ENCODE measurements around the gene ZPBP.
A peak's percentile ranks its signal among the peaks of the same experiment; 100 is the strongest.

The ZPBP gene, protein sequence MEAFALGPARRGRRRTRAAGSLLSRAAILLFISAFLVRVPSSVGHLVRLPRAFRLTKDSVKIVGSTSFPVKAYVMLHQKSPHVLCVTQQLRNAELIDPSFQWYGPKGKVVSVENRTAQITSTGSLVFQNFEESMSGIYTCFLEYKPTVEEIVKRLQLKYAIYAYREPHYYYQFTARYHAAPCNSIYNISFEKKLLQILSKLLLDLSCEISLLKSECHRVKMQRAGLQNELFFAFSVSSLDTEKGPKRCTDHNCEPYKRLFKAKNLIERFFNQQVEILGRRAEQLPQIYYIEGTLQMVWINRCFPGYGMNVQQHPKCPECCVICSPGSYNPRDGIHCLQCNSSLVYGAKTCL

DNA sequence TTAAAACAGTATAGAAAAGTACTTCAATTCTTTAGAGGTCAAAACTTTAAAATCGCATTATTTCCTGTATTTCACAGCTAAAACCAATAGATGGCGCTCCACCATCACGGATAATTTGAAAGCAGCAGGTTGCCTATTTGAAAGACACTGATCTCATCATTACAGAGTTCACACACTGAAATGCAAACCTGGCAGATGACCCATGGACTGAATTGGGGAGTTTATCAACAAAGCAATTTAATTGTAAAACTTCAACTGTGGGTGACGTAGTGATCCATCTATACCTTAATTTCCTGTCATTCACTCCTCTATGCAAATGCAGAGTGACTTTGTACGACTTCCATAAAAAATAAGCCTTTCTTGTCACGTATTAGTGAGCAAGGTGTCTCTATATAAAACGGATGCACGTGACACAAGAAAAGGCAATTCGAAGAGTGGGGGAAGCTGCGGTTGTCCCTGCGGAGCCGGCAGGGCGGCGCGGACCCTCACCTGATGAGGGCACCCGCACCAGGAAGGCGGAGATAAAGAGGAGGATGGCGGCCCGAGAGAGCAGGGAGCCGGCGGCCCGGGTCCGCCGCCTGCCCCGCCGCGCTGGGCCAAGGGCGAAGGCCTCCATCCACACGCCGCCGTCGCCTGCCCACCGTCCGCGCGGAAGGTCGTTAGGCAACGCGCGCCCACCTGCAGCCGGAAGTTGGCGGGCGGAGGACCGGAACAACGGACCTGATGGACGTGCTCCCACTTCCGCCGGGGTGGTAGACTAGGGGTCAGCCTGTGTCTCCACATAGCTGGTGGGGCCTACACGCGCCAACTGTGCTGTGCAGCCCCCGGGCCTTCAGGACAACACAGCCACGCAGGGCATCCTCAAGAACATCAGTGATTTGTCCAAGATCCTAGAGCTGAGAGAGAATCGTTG, at the start of gene ZPBP:
Gene ZPBP, minus strand, starts transcription at position 668 of the 913 bp plus-strand sequence. Its CDS starts 52 bp downstream, at position 616.
- H3K27ac ChIP-seq, result peak within 1 kb of the TSS; percentile 35; the same call in 1 of the 2 replicates
- TF ChIP-seq, protein P1, sequence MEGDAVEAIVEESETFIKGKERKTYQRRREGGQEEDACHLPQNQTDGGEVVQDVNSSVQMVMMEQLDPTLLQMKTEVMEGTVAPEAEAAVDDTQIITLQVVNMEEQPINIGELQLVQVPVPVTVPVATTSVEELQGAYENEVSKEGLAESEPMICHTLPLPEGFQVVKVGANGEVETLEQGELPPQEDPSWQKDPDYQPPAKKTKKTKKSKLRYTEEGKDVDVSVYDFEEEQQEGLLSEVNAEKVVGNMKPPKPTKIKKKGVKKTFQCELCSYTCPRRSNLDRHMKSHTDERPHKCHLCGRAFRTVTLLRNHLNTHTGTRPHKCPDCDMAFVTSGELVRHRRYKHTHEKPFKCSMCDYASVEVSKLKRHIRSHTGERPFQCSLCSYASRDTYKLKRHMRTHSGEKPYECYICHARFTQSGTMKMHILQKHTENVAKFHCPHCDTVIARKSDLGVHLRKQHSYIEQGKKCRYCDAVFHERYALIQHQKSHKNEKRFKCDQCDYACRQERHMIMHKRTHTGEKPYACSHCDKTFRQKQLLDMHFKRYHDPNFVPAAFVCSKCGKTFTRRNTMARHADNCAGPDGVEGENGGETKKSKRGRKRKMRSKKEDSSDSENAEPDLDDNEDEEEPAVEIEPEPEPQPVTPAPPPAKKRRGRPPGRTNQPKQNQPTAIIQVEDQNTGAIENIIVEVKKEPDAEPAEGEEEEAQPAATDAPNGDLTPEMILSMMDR (conservative IDR thresholded peaks at IDR 0.05), result peak; percentile 89

DNA sequence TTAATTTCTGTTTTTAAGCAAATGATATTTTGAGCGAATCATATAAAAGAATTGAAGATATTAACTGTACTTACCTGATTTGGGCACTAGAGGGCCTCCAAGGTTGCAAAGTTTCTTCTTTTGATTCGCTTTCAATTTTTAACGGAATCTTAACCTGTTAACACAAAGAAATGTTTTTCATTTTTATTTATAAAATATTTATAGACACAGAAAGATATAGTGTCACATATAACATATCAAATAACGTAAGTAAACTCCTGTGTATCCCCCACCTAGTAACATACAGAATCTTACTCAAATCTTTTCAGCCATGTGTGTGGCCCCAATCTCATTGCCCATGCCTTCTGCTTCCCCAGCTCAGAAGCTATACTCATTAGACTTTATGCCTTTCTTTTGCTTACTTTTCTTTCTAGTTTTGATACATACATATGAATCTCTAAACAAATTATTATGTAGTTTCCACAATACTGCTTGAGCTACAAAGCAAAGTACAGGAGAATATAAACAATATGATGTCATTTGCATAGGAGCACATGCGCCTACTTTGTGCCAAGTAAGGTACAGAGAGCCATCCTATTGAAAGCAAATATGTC, 49.5 kb upstream of the ZPBP start:
- TF ChIP-seq, protein P1 (conservative IDR thresholded peaks at IDR 0.05), result peak; percentile 87

DNA sequence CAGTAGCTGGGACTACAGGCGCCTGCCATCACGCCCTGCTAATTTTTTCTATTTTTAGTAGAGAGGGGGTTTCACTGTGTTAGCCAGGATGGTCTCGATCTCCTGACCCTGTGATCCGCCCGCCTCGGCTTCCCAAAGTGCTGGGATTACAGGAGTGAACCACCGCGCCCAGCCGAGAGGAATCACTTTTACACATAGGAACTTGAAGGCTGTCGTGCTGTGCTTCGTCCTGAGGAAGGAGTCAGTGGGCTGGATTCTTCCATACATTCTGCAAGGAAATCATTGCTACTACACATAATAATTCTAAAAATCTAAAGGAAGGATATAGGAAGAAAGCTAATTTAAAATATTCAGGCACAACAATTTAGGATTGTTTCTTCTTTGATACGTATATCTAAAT, 48.8 kb upstream of the ZPBP start:
- TF ChIP-seq, protein P1 (conservative IDR thresholded peaks at IDR 0.05), result no peak
- H3K27ac ChIP-seq, result no peak overlapping the region

More for the DNA sequence above, 49.5 kb upstream of the ZPBP start:
- no peak overlapping the region for H3K27ac ChIP-seq

DNA sequence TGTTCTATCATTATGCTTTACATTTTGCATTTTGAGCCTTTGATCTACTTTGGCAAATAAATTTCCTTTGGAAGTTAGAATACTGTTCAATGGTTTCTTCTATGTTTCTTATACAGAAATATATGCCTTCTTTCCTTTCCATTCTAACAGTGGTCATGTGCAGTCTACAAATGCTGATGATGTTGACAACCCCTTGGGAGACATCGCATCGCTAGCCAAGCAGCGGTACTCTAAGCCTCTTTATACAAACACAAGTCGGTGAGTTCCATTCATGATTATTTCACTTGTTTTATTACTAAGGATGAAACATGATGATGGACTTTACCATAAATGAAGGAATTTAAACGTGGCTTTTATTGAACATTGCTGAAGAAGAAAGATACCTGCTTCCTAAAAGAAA, 48.1 kb upstream of the ZPBP start:
- H3K27ac ChIP-seq, result no peak overlapping the region
- TF ChIP-seq, protein P1 (conservative IDR thresholded peaks at IDR 0.05), result no peak

DNA sequence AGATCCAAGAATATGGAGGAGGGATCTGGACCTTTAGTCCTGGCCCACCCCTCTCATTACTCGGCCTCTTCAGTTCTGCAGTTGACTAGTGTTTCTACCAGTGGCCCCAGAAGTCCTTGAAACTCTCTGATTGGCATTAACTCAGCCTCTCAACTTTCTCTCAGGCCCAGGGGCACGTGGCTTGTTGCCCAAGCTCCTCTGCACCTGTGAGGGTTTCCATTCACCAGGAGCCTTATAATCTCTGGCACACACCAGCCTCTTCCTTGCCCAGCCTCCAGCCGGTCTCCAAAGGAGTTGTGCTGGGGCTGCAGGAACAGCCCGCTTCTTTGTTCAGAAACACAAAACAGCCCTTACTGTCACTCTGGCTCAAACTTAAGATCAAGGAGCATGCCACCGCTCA, 47.6 kb upstream of the ZPBP start:
- no peak overlapping the region for H3K27ac ChIP-seq
- TF ChIP-seq, protein P1 (conservative IDR thresholded peaks at IDR 0.05), result no peak

DNA sequence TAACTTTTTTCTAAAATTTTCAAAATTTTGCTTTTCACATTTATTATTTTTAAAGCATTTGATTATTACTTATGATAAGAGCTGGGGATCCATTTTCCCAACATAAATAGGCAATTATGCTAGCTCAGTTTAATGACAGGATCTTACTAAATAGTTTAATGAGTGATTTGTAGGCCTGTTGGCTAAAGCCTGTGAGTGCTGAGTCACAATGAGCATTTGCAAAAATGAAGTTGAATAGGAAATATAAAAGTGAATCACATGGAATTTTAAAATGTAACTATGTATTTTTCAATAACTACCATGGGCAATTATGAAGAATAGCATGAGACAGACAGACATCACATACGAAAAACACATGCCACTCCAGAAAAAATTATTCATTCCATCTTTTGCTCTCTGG, 45.1 kb upstream of the ZPBP start:
- H3K27ac ChIP-seq, result no peak overlapping the region
- TF ChIP-seq, protein P1 (conservative IDR thresholded peaks at IDR 0.05), result no peak

DNA sequence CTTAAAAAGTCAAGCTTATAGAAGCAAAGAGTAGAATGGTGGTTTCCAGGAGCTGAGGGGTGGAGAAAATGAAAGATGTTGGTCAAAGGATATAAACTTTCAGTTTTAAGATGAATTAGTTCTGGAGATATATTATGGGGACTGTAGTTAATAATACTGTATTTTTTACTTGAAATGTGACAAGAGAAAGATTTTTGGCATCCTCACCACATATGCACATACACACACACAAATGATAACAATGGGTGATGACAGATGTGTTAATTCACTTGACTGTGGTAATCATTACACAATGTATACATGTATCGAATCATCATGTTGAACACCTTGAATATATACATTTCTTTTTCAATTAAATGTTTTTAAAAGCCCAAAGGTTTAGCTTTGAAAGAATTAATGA, 32.7 kb upstream of the ZPBP start:
- TF ChIP-seq, protein P1 (conservative IDR thresholded peaks at IDR 0.05), result no peak
- H3K27ac ChIP-seq, result no peak overlapping the region

All from VCaP (cell line).